HG02938 (cell line): Measurements from ENCODE around the gene WDR5B.
A peak's percentile ranks its signal among the peaks of the same experiment; 100 is the strongest.

Experiments
- ATAC-seq: cut with Tn5 transposase; IDR thresholded peaks from one replicate; pipeline ENCODE4 v1.9.1; 2021; ENCODE audit warnings: mild to moderate bottlenecking, moderate library complexity; ENCODE audit not compliant: unreplicated experiment

WDR5B gene

GRCh38 chr3:122374034-122374433 is 41.8 kb downstream of the WDR5B start:
- ATAC-seq = no peak

GRCh38 chr3:122366379-122366749 is 49.5 kb downstream of the WDR5B start:
- no peak for ATAC-seq

- ATAC-seq = peak; percentile 84
Measured at GRCh38 chr3:122365582-122366378, 50.1 kb downstream of the WDR5B start.

GRCh38 chr3:122365073-122365472 is 50.8 kb downstream of the WDR5B start:
- ATAC-seq = peak; percentile 54

- no peak for ATAC-seq
Measured at GRCh38 chr3:122364490-122364889, 51.4 kb downstream of the WDR5B start.
